AG09319 (cell line): ENCODE data around the gene MRGPRX1.
"Not testable (repeated sequence)": the region's sequence is repeated elsewhere in the genome, so short reads cannot be mapped to it uniquely, and the experiment has no call there.

Experiments
- DNase-seq: peaks from one replicate; pipeline ENCODE4 v3.0.0-alpha.2; 2010; ENCODE audit warnings: low read depth; ENCODE audit errors: extremely low read depth
- TF ChIP-seq, protein P1 (sequence below): IDR thresholded peaks from 2 replicates; pipeline ENCODE4 v1.5.1; 2011; ENCODE audit warnings: low read depth, mild to moderate bottlenecking, inconsistent platforms, low read length, moderate library complexity

MRGPRX1 gene

DNA sequence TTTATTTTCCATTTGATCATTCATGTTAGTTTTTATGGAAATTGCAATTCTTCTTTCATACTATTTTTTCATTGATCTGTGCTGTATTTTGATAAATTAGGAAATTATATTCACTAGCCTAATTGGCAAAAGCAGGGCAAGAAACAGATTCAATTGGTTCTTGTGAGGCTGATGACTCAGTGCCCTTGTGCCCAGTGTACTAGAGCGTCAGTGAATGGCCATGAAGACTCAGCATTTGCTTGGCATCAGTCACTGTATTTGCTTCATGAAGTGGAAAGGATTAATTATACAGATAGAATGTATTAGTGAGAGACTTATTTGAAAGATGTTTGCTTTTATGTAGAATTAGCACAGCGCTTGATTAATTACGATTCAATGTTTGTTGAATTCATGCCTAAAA is 31.8 kb downstream of the MRGPRX1 start:
- TF ChIP-seq, protein P1, sequence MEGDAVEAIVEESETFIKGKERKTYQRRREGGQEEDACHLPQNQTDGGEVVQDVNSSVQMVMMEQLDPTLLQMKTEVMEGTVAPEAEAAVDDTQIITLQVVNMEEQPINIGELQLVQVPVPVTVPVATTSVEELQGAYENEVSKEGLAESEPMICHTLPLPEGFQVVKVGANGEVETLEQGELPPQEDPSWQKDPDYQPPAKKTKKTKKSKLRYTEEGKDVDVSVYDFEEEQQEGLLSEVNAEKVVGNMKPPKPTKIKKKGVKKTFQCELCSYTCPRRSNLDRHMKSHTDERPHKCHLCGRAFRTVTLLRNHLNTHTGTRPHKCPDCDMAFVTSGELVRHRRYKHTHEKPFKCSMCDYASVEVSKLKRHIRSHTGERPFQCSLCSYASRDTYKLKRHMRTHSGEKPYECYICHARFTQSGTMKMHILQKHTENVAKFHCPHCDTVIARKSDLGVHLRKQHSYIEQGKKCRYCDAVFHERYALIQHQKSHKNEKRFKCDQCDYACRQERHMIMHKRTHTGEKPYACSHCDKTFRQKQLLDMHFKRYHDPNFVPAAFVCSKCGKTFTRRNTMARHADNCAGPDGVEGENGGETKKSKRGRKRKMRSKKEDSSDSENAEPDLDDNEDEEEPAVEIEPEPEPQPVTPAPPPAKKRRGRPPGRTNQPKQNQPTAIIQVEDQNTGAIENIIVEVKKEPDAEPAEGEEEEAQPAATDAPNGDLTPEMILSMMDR: no peak
- DNase-seq: no peak

DNA sequence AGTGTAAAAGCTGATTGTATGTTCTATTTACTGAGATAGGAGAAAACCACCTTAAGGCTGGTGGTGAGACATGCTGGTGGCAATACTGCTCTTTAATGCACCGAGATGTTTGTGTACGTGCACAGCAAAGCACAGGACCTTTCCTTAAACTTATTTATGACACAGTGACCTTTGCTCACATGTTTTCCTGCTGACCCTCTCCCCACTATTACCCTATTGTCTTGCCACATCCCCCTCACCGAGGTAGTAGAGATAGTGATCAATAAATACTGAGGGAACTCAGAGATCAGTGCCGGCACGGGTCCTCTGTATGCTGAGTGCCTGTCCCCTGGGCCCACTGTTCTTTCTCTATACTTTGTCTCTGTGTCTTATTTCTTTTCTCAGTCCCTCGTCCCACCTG is 38.6 kb downstream of the MRGPRX1 start:
- not testable (repeated sequence) for DNase-seq

DNA sequence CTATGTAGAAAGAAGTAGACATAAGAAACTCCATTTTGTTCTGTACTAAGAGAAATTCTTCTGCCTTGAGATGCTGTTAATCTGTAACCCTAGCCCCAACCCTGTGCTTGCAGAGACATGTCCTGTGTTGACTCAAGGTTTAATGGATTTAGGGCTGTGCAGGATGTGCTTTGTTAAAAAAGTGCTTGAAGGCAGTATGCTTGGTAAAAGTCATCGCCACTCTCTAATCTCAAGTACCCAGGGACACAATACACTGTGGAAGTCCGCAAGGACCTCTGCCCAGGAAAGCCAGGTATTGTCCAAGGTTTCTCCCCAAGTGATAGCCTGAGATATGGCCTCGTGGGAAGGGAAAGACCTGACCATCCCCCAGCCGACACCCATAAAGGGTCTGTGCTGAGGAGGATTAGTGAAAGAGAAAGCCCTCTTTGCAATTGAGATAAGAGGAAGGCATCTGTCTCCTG is 39.0 kb downstream of the MRGPRX1 start:
- DNase-seq: not testable (repeated sequence)

DNA sequence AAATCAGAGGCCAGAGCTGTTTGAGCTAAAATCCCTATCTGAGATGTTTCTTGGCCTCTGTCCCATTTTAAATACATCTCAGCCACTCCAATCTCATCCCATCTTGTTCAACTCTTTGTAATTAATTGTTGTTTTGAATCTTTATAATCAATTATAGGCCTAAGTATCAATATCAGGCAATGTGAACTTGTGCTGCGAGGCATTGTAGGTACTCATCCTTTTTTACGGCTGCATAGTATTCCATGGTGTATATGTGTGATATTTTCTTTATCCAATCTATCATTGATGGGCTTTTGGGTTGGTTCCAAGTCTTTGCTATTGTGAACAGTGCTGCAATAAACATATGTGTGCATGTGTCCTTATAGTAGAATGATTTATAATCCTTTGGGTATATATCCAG is 47.5 kb downstream of the MRGPRX1 start:
- not testable (repeated sequence) for DNase-seq

DNA sequence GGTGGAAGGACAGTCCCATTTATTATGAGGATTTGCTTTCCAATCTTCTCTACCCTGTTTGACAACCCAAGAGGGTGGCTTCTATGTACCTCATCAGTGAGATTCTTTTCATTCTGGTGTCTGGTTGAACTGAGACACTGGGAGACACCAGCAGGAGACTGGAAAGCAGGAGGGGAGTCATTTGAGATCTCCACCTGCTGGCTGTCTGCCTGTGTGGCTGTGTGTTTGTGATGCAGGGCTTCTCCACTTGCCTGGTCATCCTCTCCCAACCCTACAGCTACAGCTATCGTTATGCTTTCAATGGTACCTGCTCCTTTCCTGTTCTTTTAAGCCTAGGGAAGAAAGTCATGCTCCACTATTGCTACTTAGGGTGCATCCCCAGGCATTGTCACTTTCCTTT is 48.6 kb downstream of the MRGPRX1 start:
- TF ChIP-seq, protein P1: no peak
- DNase-seq: no peak
